GM12878 (cell line): ENCODE measurements around the gene PSMC3. TPM values are rescaled to one million over a fixed set of nuclear protein-coding genes. Genes with fewer than 3 reads are reported as not detected.

Source experiments
- ATAC-seq: fragments of 200-7000 bp; cut with Tn5 transposase; 3 replicates; pipeline ENCODE4 v1.9.1; 2020; ENCODE audit warnings: mild to moderate bottlenecking, moderate library complexity
- BruUV-seq: library from RNA; stranded (reverse); fragments of 400-500 nt; replicated peaks from 2 replicates; lab custom pipeline; 2021; lab: Mats Ljungman, UMichigan
- CTCF ChIA-PET: fragments of 300-600 bp; sonication (Branson Sonifier 250); formaldehyde crosslinking; extraction: SDS; loops from one replicate; lab custom pipeline; 2021; ENCODE audit warnings: inconsistent platforms; lab: Yijun Ruan, JAX
- POLR2A ChIA-PET: fragments of 350-600 bp; formaldehyde crosslinking; extraction: SDS; loops from one replicate; lab custom pipeline; 2021; ENCODE audit warnings: inconsistent platforms; lab: Charles Lee
- RAD21 ChIA-PET: fragments of 300-600 bp; sonication (Branson Sonifier 250); formaldehyde crosslinking; loops from one replicate; lab custom pipeline; 2023; ENCODE audit warnings: antibody characterized with exemption; ENCODE audit not compliant: unreplicated experiment; lab: Charles Lee
- SMC1A ChIA-PET: fragments of 300-600 bp; sonication (Branson Sonifier 250); formaldehyde crosslinking; loops from one replicate; lab custom pipeline; 2023; ENCODE audit not compliant: unreplicated experiment, uncharacterized antibody; lab: Charles Lee
- DNase-seq: peaks from one replicate; pipeline ENCODE4 v3.0.0-alpha.2; 2011; ENCODE audit warnings: low read depth, low spot score
- FAIRE-seq: peaks from 3 replicates; lab custom pipeline; 2011; peaks lifted over from hg19 to GRCh38; lab: Jason Lieb, UNC
- H2AFZ ChIP-seq: 2 replicates; pipeline ENCODE4 v1.6.0; 2011; ENCODE audit warnings: low read depth, low read length, control low read depth; ENCODE audit not compliant: control insufficient read depth
- H3K27ac ChIP-seq: 2 replicates; pipeline ENCODE4 v1.5.1; 2011; ENCODE audit warnings: control low read depth; ENCODE audit not compliant: control insufficient read depth, insufficient read depth
- H3K27me3 ChIP-seq, 2 experiments: replicated peaks in 1 of 2; 2 replicates each; pipeline versions ENCODE4 v1.6.0 to v1.6.1; 2011; ENCODE audit warnings: low read length in 1 of 2; ENCODE audit not compliant: control insufficient read depth in 2 of 2, insufficient read depth in 2 of 2
- H3K36me3 ChIP-seq, 2 experiments: 2 replicates each; pipeline ENCODE4 v1.5.1; 2011; ENCODE audit warnings: low read length in 1 of 2; ENCODE audit not compliant: control insufficient read depth in 2 of 2, insufficient read depth in 2 of 2
- H3K4me1 ChIP-seq: 2 replicates; pipeline ENCODE4 v1.6.1; 2011; ENCODE audit warnings: mild to moderate bottlenecking, low read length, moderate library complexity, mixed read lengths; ENCODE audit not compliant: control insufficient read depth, insufficient read depth
- H3K4me2 ChIP-seq: 2 replicates; pipeline ENCODE4 v1.6.0; 2011; ENCODE audit warnings: control low read depth; ENCODE audit not compliant: control insufficient read depth, insufficient read depth
- H3K4me3 ChIP-seq: fragments of 200-600 bp; sonication (generic); 2 replicates; pipeline ENCODE4 v1.5.1; 2016
- H3K79me2 ChIP-seq: 2 replicates; pipeline ENCODE4 v1.6.0; 2011; ENCODE audit warnings: low read length; ENCODE audit not compliant: control insufficient read depth, insufficient read depth
- H3K9ac ChIP-seq: 2 replicates; pipeline ENCODE4 v1.8.0; 2011; ENCODE audit warnings: low read length, control low read depth, mixed read lengths; ENCODE audit not compliant: control insufficient read depth, insufficient read depth
- H3K9me3 ChIP-seq: replicated peaks from 3 replicates; pipeline ENCODE4 v1.5.1; 2011; ENCODE audit warnings: mild to moderate bottlenecking, low read length; ENCODE audit not compliant: control insufficient read depth, insufficient read depth
- H4K20me1 ChIP-seq: 2 replicates; pipeline ENCODE4 v1.6.0; 2011; ENCODE audit not compliant: control insufficient read depth, insufficient read depth
- CBX3 ChIP-seq: fragments of 200-600 bp; sonication (generic); IDR thresholded peaks from 2 replicates; pipeline ENCODE4 v1.6.1; 2016; ENCODE audit warnings: low read depth, borderline replicate concordance
- CHD1 ChIP-seq: IDR thresholded peaks from 2 replicates; pipeline ENCODE4 v1.6.1; 2012; ENCODE audit warnings: low read depth, low read length, improper control_type of control experiment
- ESRRA ChIP-seq: IDR thresholded peaks from 2 replicates; pipeline ENCODE4 v1.6.1; 2012; ENCODE audit warnings: mild to moderate bottlenecking, low read length, improper control_type of control experiment
- FOS ChIP-seq: IDR thresholded peaks from 3 replicates; pipeline ENCODE4 v1.6.1; 2011; ENCODE audit warnings: borderline replicate concordance; ENCODE audit not compliant: insufficient read length; ENCODE audit errors: extremely low read depth
- GATAD2B ChIP-seq: fragments of 450-650 bp; conservative IDR thresholded peaks from 2 replicates; pipeline ENCODE4 v1.6.1; 2017; ENCODE audit warnings: low read depth, mild to moderate bottlenecking, moderate library complexity
- IKZF2 ChIP-seq, 2 experiments: fragments of 450-650 bp; IDR thresholded peaks; 2 replicates each; pipeline ENCODE4 v1.6.1; 2017; ENCODE audit warnings: mild to moderate bottlenecking in 2 of 2, moderate library complexity in 2 of 2
- MEF2A ChIP-seq: IDR thresholded peaks from 2 replicates; pipeline ENCODE4 v1.6.1; 2011; ENCODE audit warnings: low read depth, mild to moderate bottlenecking, low read length, moderate library complexity; ENCODE audit not compliant: insufficient read depth
- MXI1 ChIP-seq: fragments of 150-350 bp; IDR thresholded peaks from 2 replicates; pipeline ENCODE4 v1.6.1; 2011; ENCODE audit warnings: low read depth, mild to moderate bottlenecking, inconsistent platforms, low read length, improper control_type of control experiment
- NFXL1 ChIP-seq: fragments of 450-650 bp; IDR thresholded peaks from 2 replicates; pipeline ENCODE4 v1.6.1; 2017; ENCODE audit warnings: antibody characterized with exemption, mild to moderate bottlenecking, borderline replicate concordance
- RAD21 ChIP-seq: IDR thresholded peaks from 2 replicates; pipeline ENCODE4 v1.6.1; 2011; ENCODE audit warnings: mild to moderate bottlenecking, low read depth, low read length, moderate library complexity; ENCODE audit not compliant: insufficient read depth
- SMAD5 ChIP-seq: IDR thresholded peaks from 2 replicates; pipeline ENCODE4 v1.6.1; 2016; ENCODE audit warnings: antibody characterized with exemption, low read depth
- SMC3 ChIP-seq: IDR thresholded peaks from 2 replicates; pipeline ENCODE4 v1.6.1; 2011; ENCODE audit warnings: low read length, improper control_type of control experiment, borderline replicate concordance
- SUZ12 ChIP-seq: fragments of 200-600 bp; sonication (generic); IDR thresholded peaks from one replicate; pipeline ENCODE4 v1.6.1; 2018; ENCODE audit warnings: antibody characterized with exemption, mild to moderate bottlenecking; ENCODE audit not compliant: unreplicated experiment
- WRNIP1 ChIP-seq: IDR thresholded peaks from 2 replicates; pipeline ENCODE4 v1.6.1; 2011; ENCODE audit warnings: low read depth, low read length, improper control_type of control experiment, borderline replicate concordance
- ZNF24 ChIP-seq: fragments of 450-650 bp; IDR thresholded peaks from 2 replicates; pipeline ENCODE4 v1.6.1; 2017; ENCODE audit warnings: antibody characterized with exemption, mild to moderate bottlenecking
- ZZZ3 ChIP-seq: IDR thresholded peaks from 2 replicates; pipeline ENCODE4 v1.6.1; 2011; ENCODE audit warnings: low read depth; ENCODE audit not compliant: control insufficient read depth, insufficient read length
- WGBS: methylation state at CpG from one replicate; pipeline ENCODE4 v1.1.6; 2016; ENCODE audit warnings: low lambda C conversion rate; ENCODE audit not compliant: insufficient replicate concordance, insufficient coverage; ENCODE audit errors: missing lambda C conversion rate; 5-methylcytosine and 5-hydroxymethylcytosine counted together
- in situ Hi-C: fragments of 300-500 bp; cut with MboI; formaldehyde crosslinking; loops from 9 replicates; pipeline ENCODE4 v1.14.3; 2018; ENCODE audit warnings: mixed read lengths
- intact Hi-C: fragments of 100-400 bp; cut with micrococcal nuclease; formaldehyde crosslinking; loops from one replicate; pipeline ENCODE4 v1.14.2; 2022; ENCODE audit not compliant: unreplicated experiment
- polyA plus RNA-seq, 11 experiments: library from polyadenylated mRNA; depleted of rRNA in 4 of 11; unstranded in 6 of 11; stranded (reverse) in 5 of 11; fragments of >200 nt; fragmentation: Nextera tagmentation in 4 of 11; fragmentation: Illumina TruSeq in 1 of 11; extraction: Ambion mirVana in 4 of 11; extraction: Trizol in 1 of 11; gene quantifications; 1 replicate in 1 of 11; 2 replicates in 10 of 11; pipeline versions ENCODE4 v1.2.1 to v1.2.3, GENCODE V29; 2011 to 2016; ENCODE audit warnings: inconsistent platforms in 2 of 11, missing spikeins in 2 of 11, low read depth in 1 of 11
- total RNA-seq, 4 experiments: library from RNA; depleted of rRNA in 3 of 4; stranded (reverse); fragments of >200 nt in 3 of 4; fragmentation: Illumina TruSeq in 1 of 4; extraction: Trizol in 1 of 4; gene quantifications; 2 replicates each; pipeline versions ENCODE4 v1.2.1 to v1.2.3, GENCODE V29; 2013 to 2021
- TF ChIP-seq, protein P1 (sequence below): fragments of 450-650 bp; IDR thresholded peaks from 2 replicates; pipeline ENCODE4 v1.6.1; 2014; ENCODE audit warnings: mild to moderate bottlenecking

The PSMC3 gene
- total and polyA plus RNA-seq, 10 of the 15 experiments (the other 5 are each of a cell fraction or from before 2014, with no cell fraction given) = 39.5 to 289 (median 155) TPM

DNA sequence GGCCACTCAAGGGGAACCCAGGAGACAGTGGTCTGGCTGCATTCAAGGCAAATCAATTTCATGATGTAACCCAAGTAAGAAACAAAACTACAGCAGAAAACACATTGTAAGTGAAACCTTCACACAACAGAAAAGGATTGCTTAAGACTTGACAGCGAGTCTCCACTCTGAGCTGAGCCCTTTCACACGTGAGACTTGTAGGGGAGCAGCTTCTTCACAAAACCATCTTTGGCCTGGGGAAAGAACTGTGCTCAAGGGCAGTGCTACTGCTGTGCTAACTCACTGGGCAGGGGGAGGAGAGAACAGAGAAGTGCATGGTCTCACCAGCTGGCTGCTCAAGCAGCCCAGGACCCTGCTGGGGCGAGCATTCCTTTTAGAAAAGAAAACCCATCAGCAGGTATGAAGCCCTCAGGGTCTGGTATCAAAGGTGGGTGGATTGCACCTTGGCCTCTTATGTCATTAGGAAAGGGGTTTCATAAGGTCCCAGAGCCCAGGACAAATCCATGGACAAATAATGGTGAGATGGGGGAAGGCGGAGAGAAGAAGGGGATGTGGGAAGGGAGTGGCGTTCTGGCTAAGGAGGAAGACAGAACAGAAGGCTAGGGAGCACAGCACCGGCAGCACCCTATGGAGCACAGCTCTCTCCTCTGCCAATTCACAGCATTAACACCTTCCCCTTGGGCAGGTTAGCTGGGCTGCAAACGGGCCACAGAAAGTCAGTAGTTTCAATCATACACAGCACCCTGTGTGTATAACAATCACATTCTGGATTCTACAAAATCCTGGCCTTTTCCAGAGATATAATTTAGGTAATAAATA, 43.3 kb upstream of the PSMC3 start:
- POLR2A ChIA-PET = interaction anchor here (0.5 to 1.0 kb wide), 4 partner anchors 24 to 170 kb away, joined by 3 to 7 read pairs (median 4); no protein-coding TSS in a partner anchor
- RAD21 ChIA-PET = interaction anchor here (0.6 kb wide), 1 partner anchor 1284 kb away, joined by 3 read pairs; no protein-coding TSS in a partner anchor
- intact Hi-C loops = no loop called here
- Histone ChIP-seq H3K79me2 (no peaks in the 10 kb centered on the region; the same call in 1 of the 2 replicates), H2AFZ (no peak overlapping the region), H3K9me3 (no peaks in the 10 kb centered on the region), H3K4me3 (no peak overlapping the region), H4K20me1 (no peaks in the 10 kb centered on the region; the same call in 1 of the 2 replicates), H3K4me2 (no peak overlapping the region), H3K4me1 (no peaks in the 10 kb centered on the region), H3K9ac (no peak overlapping the region), H3K27ac (no peak overlapping the region), H3K27me3 (no peaks in the 10 kb centered on the region), H3K36me3 (peaks cover 44 to 49% of the 10 kb centered on the region in 2 experiments)
- SMC1A ChIA-PET = interaction anchor here (0.6 to 0.7 kb wide), 2 partner anchors 109 to 170 kb away, joined by 3 read pairs; no protein-coding TSS in a partner anchor
- FAIRE-seq (no peak), ATAC-seq (no peak), DNase-seq (no peak)
- in situ Hi-C loops = no loop called here
- BruUV-seq = TSS peak; percentile 8
- TF ChIP-seq SMC3 = no peak
- no peak for TF ChIP-seq MXI1
- TF ChIP-seq CBX3 = no peak
- TF ChIP-seq IKZF2 (IDR thresholded peaks at IDR 0.05) = no peak
- TF ChIP-seq RAD21 = no peak
- no peak for TF ChIP-seq WRNIP1
- no peak for TF ChIP-seq NFXL1
- TF ChIP-seq MEF2A = no peak
- TF ChIP-seq ZZZ3 = no peak
- TF ChIP-seq FOS = no peak
- no peak for TF ChIP-seq GATAD2B
- TF ChIP-seq, protein P1, sequence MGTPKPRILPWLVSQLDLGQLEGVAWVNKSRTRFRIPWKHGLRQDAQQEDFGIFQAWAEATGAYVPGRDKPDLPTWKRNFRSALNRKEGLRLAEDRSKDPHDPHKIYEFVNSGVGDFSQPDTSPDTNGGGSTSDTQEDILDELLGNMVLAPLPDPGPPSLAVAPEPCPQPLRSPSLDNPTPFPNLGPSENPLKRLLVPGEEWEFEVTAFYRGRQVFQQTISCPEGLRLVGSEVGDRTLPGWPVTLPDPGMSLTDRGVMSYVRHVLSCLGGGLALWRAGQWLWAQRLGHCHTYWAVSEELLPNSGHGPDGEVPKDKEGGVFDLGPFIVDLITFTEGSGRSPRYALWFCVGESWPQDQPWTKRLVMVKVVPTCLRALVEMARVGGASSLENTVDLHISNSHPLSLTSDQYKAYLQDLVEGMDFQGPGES = no peak
- no peak for TF ChIP-seq SUZ12
- no peak for TF ChIP-seq SMAD5
- TF ChIP-seq ZNF24 = no peak
- TF ChIP-seq ESRRA = no peak
- no peak for TF ChIP-seq CHD1
- WGBS = 91% methylated on average over 7 of the region's 7 CpGs
- CTCF ChIA-PET = no interaction called here
